HG03565 (cell line): ENCODE data around the gene FAM234B.
A peak's percentile ranks its signal among the peaks of the same experiment; 100 is the strongest.

Experiments
- ATAC-seq: cut with Tn5 transposase; IDR thresholded peaks from one replicate; pipeline ENCODE4 v1.9.1; 2021; ENCODE audit warnings: mild to moderate bottlenecking, moderate library complexity; ENCODE audit not compliant: unreplicated experiment

Gene FAM234B

GRCh38 chr12:13087766-13088165 lies 43.6 kb downstream of the FAM234B start:
- no peak for ATAC-seq

- no peak for ATAC-seq
Measured at GRCh38 chr12:13088496-13088895, 44.3 kb downstream of the FAM234B start.

- ATAC-seq, result peak; percentile 44
Measured at GRCh38 chr12:13090054-13090453, 45.9 kb downstream of the FAM234B start.

GRCh38 chr12:13091832-13092231 lies 47.7 kb downstream of the FAM234B start:
- ATAC-seq, result no peak

GRCh38 chr12:13093191-13093847 lies 49.1 kb downstream of the FAM234B start:
- ATAC-seq, result no peak

- ATAC-seq, result no peak
Measured at GRCh38 chr12:13093848-13094220, 49.7 kb downstream of the FAM234B start.

GRCh38 chr12:13094367-13094766 lies 50.2 kb downstream of the FAM234B start:
- peak; percentile 42 for ATAC-seq

- ATAC-seq, result no peak
Measured at GRCh38 chr12:13095266-13095995, 51.2 kb downstream of the FAM234B start.

GRCh38 chr12:13097491-13098011 lies 53.4 kb downstream of the FAM234B start:
- no peak for ATAC-seq

GRCh38 chr12:13099066-13099843 lies 55.1 kb downstream of the FAM234B start:
- no peak for ATAC-seq

GRCh38 chr12:13099844-13100604 lies 55.8 kb downstream of the FAM234B start:
- ATAC-seq, result no peak

- ATAC-seq, result no peak
Measured at GRCh38 chr12:13100605-13100881, 56.4 kb downstream of the FAM234B start.

- ATAC-seq, result peak; percentile 68
Measured at GRCh38 chr12:13100882-13101769, 56.9 kb downstream of the FAM234B start.

GRCh38 chr12:13101821-13102375 lies 57.7 kb downstream of the FAM234B start:
- ATAC-seq, result no peak

GRCh38 chr12:13102461-13103195 lies 58.4 kb downstream of the FAM234B start:
- no peak for ATAC-seq

GRCh38 chr12:13103391-13104033 lies 59.3 kb downstream of the FAM234B start, which contains the start of gene GSG1:
Gene GSG1 (minus strand): TSS chr12:13103667. CDS start chr12:13103512, 155 bp downstream.
- no peak for ATAC-seq

- no peak for ATAC-seq
Measured at GRCh38 chr12:13104409-13104808, 60.2 kb downstream of the FAM234B start.

GRCh38 chr12:13105781-13106180 lies 61.6 kb downstream of the FAM234B start:
- no peak for ATAC-seq
